ENCODE results near the gene ZNF76. TPM values are rescaled to one million over a fixed set of nuclear protein-coding genes. Genes with fewer than 3 reads are reported as not detected.

The ZNF76 gene
- total and polyA plus RNA-seq, 2 of the 13 experiments (the other 11 are each of a cell fraction or from before 2014, with no cell fraction given): 13.2 to 26.4 TPM

DNA sequence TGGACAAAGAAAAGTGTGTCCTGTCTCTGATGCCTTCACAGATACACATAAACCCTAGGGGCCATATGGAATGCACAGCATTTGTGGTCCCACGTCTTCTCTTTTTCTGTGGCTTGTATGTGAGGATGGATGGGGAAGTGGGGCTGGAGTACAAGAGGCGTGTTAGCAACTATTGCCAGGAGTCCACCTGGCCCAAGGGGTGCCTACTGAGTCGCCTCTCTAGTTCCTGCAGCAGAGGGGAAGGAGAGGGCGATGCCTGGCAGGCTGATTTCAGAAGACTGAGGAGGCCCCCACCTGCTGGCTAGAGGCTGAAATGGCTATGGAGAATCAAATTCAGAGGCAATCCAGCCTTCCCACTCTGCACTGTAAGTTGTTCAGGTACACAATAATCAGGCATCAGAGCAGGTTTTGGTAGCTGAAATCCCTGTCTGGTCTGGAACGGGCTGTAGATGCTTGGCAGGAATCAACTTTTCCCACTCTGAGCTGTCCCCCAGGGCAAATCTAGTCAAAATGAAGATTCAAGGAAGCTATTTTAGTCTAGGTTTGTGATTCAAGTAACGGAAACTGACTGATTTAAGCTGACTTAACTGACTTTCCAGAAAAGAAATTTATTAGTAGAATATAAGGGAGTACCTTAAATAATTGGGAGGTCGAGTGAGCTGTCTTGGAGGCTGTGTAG is 68.0 kb downstream of the ZNF76 start (continued):
- TF ChIP-seq ZNF337 (CRISPR knock-in tag; IDR thresholded peaks at IDR 0.05; ENCODE audit: borderline replicate concordance, low read depth) (no peak), AHR (CRISPR knock-in tag; IDR thresholded peaks at IDR 0.05) (no peak; the same call in 1 of the 2 replicates), NFRKB (IDR thresholded peaks at IDR 0.05) (no peak), ZNF432 (CRISPR knock-in tag; IDR thresholded peaks at IDR 0.05; ENCODE audit: borderline replicate concordance) (no peak), KDM2A (CRISPR knock-in tag; IDR thresholded peaks at IDR 0.05; ENCODE audit: borderline replicate concordance, low read depth) (0 out of 2 replicates have a peak, but pooled peaks have one; percentile 26), AGO1 (IDR thresholded peaks at IDR 0.05; ENCODE audit: low read depth, low read length, poor library complexity, severe bottlenecking) (no peak), CBX1 (IDR thresholded peaks at IDR 0.05; ENCODE audit: low read depth) (no peak)
- TF ChIP-seq, protein P1, sequence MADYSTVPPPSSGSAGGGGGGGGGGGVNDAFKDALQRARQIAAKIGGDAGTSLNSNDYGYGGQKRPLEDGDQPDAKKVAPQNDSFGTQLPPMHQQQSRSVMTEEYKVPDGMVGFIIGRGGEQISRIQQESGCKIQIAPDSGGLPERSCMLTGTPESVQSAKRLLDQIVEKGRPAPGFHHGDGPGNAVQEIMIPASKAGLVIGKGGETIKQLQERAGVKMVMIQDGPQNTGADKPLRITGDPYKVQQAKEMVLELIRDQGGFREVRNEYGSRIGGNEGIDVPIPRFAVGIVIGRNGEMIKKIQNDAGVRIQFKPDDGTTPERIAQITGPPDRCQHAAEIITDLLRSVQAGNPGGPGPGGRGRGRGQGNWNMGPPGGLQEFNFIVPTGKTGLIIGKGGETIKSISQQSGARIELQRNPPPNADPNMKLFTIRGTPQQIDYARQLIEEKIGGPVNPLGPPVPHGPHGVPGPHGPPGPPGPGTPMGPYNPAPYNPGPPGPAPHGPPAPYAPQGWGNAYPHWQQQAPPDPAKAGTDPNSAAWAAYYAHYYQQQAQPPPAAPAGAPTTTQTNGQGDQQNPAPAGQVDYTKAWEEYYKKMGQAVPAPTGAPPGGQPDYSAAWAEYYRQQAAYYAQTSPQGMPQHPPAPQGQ (CRISPR knock-in tag; IDR thresholded peaks at IDR 0.05; ENCODE audit: borderline replicate concordance): no peak
- TF ChIP-seq, protein P2, sequence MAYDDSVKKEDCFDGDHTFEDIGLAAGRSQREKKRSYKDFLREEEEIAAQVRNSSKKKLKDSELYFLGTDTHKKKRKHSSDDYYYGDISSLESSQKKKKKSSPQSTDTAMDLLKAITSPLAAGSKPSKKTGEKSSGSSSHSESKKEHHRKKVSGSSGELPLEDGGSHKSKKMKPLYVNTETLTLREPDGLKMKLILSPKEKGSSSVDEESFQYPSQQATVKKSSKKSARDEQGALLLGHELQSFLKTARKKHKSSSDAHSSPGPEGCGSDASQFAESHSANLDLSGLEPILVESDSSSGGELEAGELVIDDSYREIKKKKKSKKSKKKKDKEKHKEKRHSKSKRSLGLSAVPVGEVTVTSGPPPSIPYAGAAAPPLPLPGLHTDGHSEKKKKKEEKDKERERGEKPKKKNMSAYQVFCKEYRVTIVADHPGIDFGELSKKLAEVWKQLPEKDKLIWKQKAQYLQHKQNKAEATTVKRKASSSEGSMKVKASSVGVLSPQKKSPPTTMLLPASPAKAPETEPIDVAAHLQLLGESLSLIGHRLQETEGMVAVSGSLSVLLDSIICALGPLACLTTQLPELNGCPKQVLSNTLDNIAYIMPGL (CRISPR knock-in tag; IDR thresholded peaks at IDR 0.05; ENCODE audit: borderline replicate concordance in 1 of 2, low read depth in 1 of 2): peak; percentile 42 to 59; a peak in 1 of 4 replicates
- TF ChIP-seq, protein P3, sequence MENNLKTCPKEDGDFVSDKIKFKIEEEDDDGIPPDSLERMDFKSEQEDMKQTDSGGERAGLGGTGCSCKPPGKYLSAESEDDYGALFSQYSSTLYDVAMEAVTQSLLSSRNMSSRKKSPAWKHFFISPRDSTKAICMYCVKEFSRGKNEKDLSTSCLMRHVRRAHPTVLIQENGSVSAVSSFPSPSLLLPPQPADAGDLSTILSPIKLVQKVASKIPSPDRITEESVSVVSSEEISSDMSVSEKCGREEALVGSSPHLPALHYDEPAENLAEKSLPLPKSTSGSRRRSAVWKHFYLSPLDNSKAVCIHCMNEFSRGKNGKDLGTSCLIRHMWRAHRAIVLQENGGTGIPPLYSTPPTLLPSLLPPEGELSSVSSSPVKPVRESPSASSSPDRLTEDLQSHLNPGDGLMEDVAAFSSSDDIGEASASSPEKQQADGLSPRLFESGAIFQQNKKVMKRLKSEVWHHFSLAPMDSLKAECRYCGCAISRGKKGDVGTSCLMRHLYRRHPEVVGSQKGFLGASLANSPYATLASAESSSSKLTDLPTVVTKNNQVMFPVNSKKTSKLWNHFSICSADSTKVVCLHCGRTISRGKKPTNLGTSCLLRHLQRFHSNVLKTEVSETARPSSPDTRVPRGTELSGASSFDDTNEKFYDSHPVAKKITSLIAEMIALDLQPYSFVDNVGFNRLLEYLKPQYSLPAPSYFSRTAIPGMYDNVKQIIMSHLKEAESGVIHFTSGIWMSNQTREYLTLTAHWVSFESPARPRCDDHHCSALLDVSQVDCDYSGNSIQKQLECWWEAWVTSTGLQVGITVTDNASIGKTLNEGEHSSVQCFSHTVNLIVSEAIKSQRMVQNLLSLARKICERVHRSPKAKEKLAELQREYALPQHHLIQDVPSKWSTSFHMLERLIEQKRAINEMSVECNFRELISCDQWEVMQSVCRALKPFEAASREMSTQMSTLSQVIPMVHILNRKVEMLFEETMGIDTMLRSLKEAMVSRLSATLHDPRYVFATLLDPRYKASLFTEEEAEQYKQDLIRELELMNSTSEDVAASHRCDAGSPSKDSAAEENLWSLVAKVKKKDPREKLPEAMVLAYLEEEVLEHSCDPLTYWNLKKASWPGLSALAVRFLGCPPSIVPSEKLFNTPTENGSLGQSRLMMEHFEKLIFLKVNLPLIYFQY (CRISPR knock-in tag; IDR thresholded peaks at IDR 0.05; ENCODE audit: borderline replicate concordance): no peak
- TF ChIP-seq, protein P4, sequence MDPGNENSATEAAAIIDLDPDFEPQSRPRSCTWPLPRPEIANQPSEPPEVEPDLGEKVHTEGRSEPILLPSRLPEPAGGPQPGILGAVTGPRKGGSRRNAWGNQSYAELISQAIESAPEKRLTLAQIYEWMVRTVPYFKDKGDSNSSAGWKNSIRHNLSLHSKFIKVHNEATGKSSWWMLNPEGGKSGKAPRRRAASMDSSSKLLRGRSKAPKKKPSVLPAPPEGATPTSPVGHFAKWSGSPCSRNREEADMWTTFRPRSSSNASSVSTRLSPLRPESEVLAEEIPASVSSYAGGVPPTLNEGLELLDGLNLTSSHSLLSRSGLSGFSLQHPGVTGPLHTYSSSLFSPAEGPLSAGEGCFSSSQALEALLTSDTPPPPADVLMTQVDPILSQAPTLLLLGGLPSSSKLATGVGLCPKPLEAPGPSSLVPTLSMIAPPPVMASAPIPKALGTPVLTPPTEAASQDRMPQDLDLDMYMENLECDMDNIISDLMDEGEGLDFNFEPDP (CRISPR knock-in tag; conservative IDR thresholded peaks at IDR 0.05): no peak
- TF ChIP-seq, protein P5, sequence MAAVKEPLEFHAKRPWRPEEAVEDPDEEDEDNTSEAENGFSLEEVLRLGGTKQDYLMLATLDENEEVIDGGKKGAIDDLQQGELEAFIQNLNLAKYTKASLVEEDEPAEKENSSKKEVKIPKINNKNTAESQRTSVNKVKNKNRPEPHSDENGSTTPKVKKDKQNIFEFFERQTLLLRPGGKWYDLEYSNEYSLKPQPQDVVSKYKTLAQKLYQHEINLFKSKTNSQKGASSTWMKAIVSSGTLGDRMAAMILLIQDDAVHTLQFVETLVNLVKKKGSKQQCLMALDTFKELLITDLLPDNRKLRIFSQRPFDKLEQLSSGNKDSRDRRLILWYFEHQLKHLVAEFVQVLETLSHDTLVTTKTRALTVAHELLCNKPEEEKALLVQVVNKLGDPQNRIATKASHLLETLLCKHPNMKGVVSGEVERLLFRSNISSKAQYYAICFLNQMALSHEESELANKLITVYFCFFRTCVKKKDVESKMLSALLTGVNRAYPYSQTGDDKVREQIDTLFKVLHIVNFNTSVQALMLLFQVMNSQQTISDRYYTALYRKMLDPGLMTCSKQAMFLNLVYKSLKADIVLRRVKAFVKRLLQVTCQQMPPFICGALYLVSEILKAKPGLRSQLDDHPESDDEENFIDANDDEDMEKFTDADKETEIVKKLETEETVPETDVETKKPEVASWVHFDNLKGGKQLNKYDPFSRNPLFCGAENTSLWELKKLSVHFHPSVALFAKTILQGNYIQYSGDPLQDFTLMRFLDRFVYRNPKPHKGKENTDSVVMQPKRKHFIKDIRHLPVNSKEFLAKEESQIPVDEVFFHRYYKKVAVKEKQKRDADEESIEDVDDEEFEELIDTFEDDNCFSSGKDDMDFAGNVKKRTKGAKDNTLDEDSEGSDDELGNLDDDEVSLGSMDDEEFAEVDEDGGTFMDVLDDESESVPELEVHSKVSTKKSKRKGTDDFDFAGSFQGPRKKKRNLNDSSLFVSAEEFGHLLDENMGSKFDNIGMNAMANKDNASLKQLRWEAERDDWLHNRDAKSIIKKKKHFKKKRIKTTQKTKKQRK (IDR thresholded peaks at IDR 0.05; ENCODE audit: low read length): no peak
- TF ChIP-seq, protein P6, sequence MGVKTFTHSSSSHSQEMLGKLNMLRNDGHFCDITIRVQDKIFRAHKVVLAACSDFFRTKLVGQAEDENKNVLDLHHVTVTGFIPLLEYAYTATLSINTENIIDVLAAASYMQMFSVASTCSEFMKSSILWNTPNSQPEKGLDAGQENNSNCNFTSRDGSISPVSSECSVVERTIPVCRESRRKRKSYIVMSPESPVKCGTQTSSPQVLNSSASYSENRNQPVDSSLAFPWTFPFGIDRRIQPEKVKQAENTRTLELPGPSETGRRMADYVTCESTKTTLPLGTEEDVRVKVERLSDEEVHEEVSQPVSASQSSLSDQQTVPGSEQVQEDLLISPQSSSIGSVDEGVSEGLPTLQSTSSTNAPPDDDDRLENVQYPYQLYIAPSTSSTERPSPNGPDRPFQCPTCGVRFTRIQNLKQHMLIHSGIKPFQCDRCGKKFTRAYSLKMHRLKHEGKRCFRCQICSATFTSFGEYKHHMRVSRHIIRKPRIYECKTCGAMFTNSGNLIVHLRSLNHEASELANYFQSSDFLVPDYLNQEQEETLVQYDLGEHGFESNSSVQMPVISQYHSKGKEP (CRISPR knock-in tag; IDR thresholded peaks at IDR 0.05): no peak
